GF-D8 (cell line): ENCODE data around the gene OR8G5.

ENCODE experiments used
- DNase-seq: peaks from one replicate; lab custom pipeline; 2025; lab: John Stamatoyannopoulos, UW

OR8G5 gene

GRCh38 chr11:124294687-124295086 lies 38.5 kb downstream of the OR8G5 start:
- peak; percentile 42 for DNase-seq

GRCh38 chr11:124296016-124296415 lies 39.8 kb downstream of the OR8G5 start:
- no peak for DNase-seq

- DNase-seq = no peak
Measured at GRCh38 chr11:124297921-124298320, 41.7 kb downstream of the OR8G5 start.

- DNase-seq = no peak
Measured at GRCh38 chr11:124301548-124301947, 45.4 kb downstream of the OR8G5 start.

GRCh38 chr11:124302347-124303125 lies 46.4 kb downstream of the OR8G5 start:
- DNase-seq = no peak

- DNase-seq = no peak
Measured at GRCh38 chr11:124307093-124307492, 50.9 kb downstream of the OR8G5 start.

GRCh38 chr11:124310721-124311120 lies 54.5 kb downstream of the OR8G5 start:
- DNase-seq = no peak

- no peak for DNase-seq
Measured at GRCh38 chr11:124311269-124311668, 55.1 kb downstream of the OR8G5 start.

- no peak for DNase-seq
Measured at GRCh38 chr11:124311670-124312069, 55.5 kb downstream of the OR8G5 start.

- no peak for DNase-seq
Measured at GRCh38 chr11:124313131-124313530, 57.0 kb downstream of the OR8G5 start.

- DNase-seq = no peak
Measured at GRCh38 chr11:124313849-124314248, 57.7 kb downstream of the OR8G5 start, which contains the start of gene OR8D1. OR8D1 (minus strand) TSS chr11:124313949; CDS start chr11:124310766, 3,183 bp downstream.

GRCh38 chr11:124315052-124315451 lies 58.9 kb downstream of the OR8G5 start:
- DNase-seq = no peak
